GM12891 (cell line): Measurements from ENCODE around the gene EIF4ENIF1.
"Not testable (repeated sequence)": the region's sequence is repeated elsewhere in the genome, so short reads cannot be mapped to it uniquely, and the experiment has no call there.

Experiments used
- POLR2A ChIP-seq: IDR thresholded peaks from 2 replicates; pipeline ENCODE4 v1.6.1; 2011; ENCODE audit warnings: low read depth, low read length, control low read depth
- POLR2AphosphoS5 ChIP-seq: IDR thresholded peaks from 2 replicates; pipeline ENCODE4 v1.6.1; 2011; ENCODE audit warnings: low read depth, low read length, control low read depth
- POU2F2 ChIP-seq: IDR thresholded peaks from 2 replicates; pipeline ENCODE4 v1.6.1; 2011; ENCODE audit warnings: low read depth, mild to moderate bottlenecking, control low read depth, low read length, moderate library complexity
- SPI1 ChIP-seq: IDR thresholded peaks from 2 replicates; pipeline ENCODE4 v1.6.1; 2011; ENCODE audit warnings: low read depth, low read length, control low read depth
- TAF1 ChIP-seq: IDR thresholded peaks from 2 replicates; pipeline ENCODE4 v1.6.1; 2011; ENCODE audit warnings: low read depth, low read length, control low read depth

- TF ChIP-seq SPI1, POLR2A, TAF1, POLR2AphosphoS5, POU2F2: not testable (repeated sequence)
Observed at GRCh38 chr22:31486369-31486768, 3.3 kb downstream of the EIF4ENIF1 start.
